K562 (cell line): Measurements from ENCODE around the gene ELP5.

Experiments
- ERF ChIP-seq: fragments of 450-650 bp; formaldehyde crosslinking; IDR thresholded peaks from 2 replicates; pipeline ENCODE4 v1.4.0; 2020; ENCODE audit warnings: mild to moderate bottlenecking, mixed read lengths
- GTF2F1 ChIP-seq: IDR thresholded peaks from 2 replicates; pipeline ENCODE4 v1.6.1; 2011; ENCODE audit warnings: low read depth, low read length, improper control_type of control experiment
- HMG20A ChIP-seq: fragments of 450-650 bp; formaldehyde crosslinking; conservative IDR thresholded peaks from 2 replicates; pipeline ENCODE4 v1.4.0; 2020; ENCODE audit warnings: mild to moderate bottlenecking, mixed read lengths
- JUNB ChIP-seq: fragments of 450-650 bp; formaldehyde crosslinking; conservative IDR thresholded peaks from 2 replicates; pipeline ENCODE4 v1.4.0; 2020; ENCODE audit warnings: mild to moderate bottlenecking
- TAF15 ChIP-seq: fragments of 200-400 bp; formaldehyde crosslinking; IDR thresholded peaks from 2 replicates; pipeline ENCODE4 v1.6.1; 2017; ENCODE audit warnings: mild to moderate bottlenecking, low read depth, low read length, moderate library complexity
- ZBTB17 ChIP-seq: fragments of 450-650 bp; formaldehyde crosslinking; IDR thresholded peaks from 2 replicates; pipeline ENCODE4 v1.4.0; 2020; ENCODE audit warnings: mild to moderate bottlenecking
- ZFP30 ChIP-seq: fragments of 250-450 bp; sonication (Bioruptor Pico); IDR thresholded peaks from 2 replicates; pipeline ENCODE4 v1.8.0; 2022; ENCODE audit warnings: moderate library complexity, mild to moderate bottlenecking, inconsistent platforms, borderline replicate concordance
- TF ChIP-seq, protein P1 (sequence below): sonication (generic); formaldehyde crosslinking; IDR thresholded peaks from 2 replicates; pipeline ENCODE4 v1.9.0; 2022; ENCODE audit warnings: mild to moderate bottlenecking, missing genetic modification reagents
- TF ChIP-seq, protein P2 (sequence below), 3 experiments: IDR thresholded peaks in 2 of 3; conservative IDR thresholded peaks in 1 of 3; 2 replicates each; pipeline ENCODE4 v1.5.1; 2011 to 2012; ENCODE audit warnings: low read length in 3 of 3, mild to moderate bottlenecking in 3 of 3, control low read depth in 2 of 3, improper control_type of control experiment in 1 of 3, inconsistent platforms in 1 of 3, low read depth in 1 of 3, mixed read lengths in 1 of 3, moderate library complexity in 1 of 3; ENCODE audit not compliant: insufficient read depth in 2 of 3
- TF ChIP-seq, protein P3 (sequence below), 2 experiments: IDR thresholded peaks; 2 replicates each; pipeline ENCODE4 v1.6.1; 2011; ENCODE audit warnings: borderline replicate concordance in 1 of 2, control low read depth in 1 of 2, low read depth in 1 of 2, low read length in 1 of 2, mild to moderate bottlenecking in 1 of 2, mixed read lengths in 1 of 2, moderate library complexity in 1 of 2; ENCODE audit not compliant: insufficient read depth in 1 of 2, insufficient read length in 1 of 2, poor library complexity in 1 of 2, severe bottlenecking in 1 of 2; ENCODE audit errors: extremely low read depth in 1 of 2

DNA sequence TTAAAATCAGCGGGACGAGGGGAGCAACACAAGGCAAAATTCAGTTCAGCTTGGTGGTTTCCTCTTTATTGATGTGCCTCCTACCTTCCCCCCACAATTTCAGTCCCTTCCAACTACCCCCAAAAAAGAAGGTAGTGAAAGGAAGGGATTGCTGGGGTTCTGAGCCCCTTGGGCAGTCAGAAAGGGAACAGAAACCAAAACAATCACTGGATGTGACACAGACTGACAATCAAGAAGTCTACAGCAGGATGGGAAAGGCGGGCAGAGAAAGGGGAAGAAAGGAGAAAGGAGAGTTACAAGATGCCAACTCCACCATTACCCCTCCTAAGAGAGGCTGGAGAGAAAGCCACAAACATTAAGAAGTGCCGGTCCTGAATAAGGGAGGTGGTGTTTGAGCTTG, 11.6 kb upstream of the ELP5 start:
- TF ChIP-seq, protein P1, sequence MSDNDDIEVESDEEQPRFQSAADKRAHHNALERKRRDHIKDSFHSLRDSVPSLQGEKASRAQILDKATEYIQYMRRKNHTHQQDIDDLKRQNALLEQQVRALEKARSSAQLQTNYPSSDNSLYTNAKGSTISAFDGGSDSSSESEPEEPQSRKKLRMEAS (CRISPR knock-in tag) = no peak
- TF ChIP-seq JUNB (CRISPR knock-in tag) = no peak
- TF ChIP-seq ERF = no peak
- TF ChIP-seq ZFP30 = no peak
- TF ChIP-seq, protein P2, sequence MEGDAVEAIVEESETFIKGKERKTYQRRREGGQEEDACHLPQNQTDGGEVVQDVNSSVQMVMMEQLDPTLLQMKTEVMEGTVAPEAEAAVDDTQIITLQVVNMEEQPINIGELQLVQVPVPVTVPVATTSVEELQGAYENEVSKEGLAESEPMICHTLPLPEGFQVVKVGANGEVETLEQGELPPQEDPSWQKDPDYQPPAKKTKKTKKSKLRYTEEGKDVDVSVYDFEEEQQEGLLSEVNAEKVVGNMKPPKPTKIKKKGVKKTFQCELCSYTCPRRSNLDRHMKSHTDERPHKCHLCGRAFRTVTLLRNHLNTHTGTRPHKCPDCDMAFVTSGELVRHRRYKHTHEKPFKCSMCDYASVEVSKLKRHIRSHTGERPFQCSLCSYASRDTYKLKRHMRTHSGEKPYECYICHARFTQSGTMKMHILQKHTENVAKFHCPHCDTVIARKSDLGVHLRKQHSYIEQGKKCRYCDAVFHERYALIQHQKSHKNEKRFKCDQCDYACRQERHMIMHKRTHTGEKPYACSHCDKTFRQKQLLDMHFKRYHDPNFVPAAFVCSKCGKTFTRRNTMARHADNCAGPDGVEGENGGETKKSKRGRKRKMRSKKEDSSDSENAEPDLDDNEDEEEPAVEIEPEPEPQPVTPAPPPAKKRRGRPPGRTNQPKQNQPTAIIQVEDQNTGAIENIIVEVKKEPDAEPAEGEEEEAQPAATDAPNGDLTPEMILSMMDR (IDR thresholded peaks at IDR 0.05 in 2 of 3, conservative IDR thresholded peaks at IDR 0.05 in 1 of 3; ENCODE audit: insufficient read depth in 2 of 3, low read depth in 1 of 3, low read length in 3 of 3) = no peak
- TF ChIP-seq HMG20A (CRISPR knock-in tag) = no peak
- TF ChIP-seq ZBTB17 (CRISPR knock-in tag) = no peak
- no peak for TF ChIP-seq TAF15
- TF ChIP-seq, protein P3, sequence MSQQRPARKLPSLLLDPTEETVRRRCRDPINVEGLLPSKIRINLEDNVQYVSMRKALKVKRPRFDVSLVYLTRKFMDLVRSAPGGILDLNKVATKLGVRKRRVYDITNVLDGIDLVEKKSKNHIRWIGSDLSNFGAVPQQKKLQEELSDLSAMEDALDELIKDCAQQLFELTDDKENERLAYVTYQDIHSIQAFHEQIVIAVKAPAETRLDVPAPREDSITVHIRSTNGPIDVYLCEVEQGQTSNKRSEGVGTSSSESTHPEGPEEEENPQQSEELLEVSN (IDR thresholded peaks at IDR 0.05; ENCODE audit: borderline replicate concordance in 1 of 2, extremely low read depth in 1 of 2, insufficient read depth in 1 of 2, insufficient read length in 1 of 2, low read depth in 1 of 2, low read length in 1 of 2, poor library complexity in 1 of 2, severe bottlenecking in 1 of 2) = no peak
- no peak for TF ChIP-seq GTF2F1
